C1 segment of cervical spinal cord (tissue), 14 donors: ENCODE measurements around the gene ANXA6.
A peak's percentile ranks its signal among the peaks of the same experiment; 100 is the strongest.

ENCODE experiments used
- DNase-seq, 14 donors: peaks; one replicate each; lab custom pipeline; 2025; lab: John Stamatoyannopoulos, UW

The ANXA6 gene

GRCh38 chr5:151065609-151066008 is 92.0 kb downstream of the ANXA6 start:
- DNase-seq = no peak

GRCh38 chr5:151064916-151065499 is 92.6 kb downstream of the ANXA6 start:
- no peak for DNase-seq

GRCh38 chr5:151063142-151063989 is 94.2 kb downstream of the ANXA6 start:
- DNase-seq = peak in 1 of 14 donors; percentile 75

- peak in 1 of 14 donors; percentile 28 for DNase-seq
Measured at GRCh38 chr5:151062405-151063141, 95.0 kb downstream of the ANXA6 start.

- no peak for DNase-seq
Measured at GRCh38 chr5:151060742-151061141, 96.8 kb downstream of the ANXA6 start.

- DNase-seq = no peak
Measured at GRCh38 chr5:151058891-151059489, 98.6 kb downstream of the ANXA6 start.

- DNase-seq = no peak
Measured at GRCh38 chr5:151058301-151058700, 99.3 kb downstream of the ANXA6 start.

GRCh38 chr5:151056379-151057325 is 100.9 kb downstream of the ANXA6 start:
- DNase-seq = no peak

GRCh38 chr5:151055336-151055735 is 102.2 kb downstream of the ANXA6 start:
- DNase-seq = no peak

GRCh38 chr5:151054709-151055108 is 102.9 kb downstream of the ANXA6 start:
- DNase-seq = no peak

GRCh38 chr5:151053796-151054462 is 103.7 kb downstream of the ANXA6 start:
- DNase-seq = peak in 1 of 14 donors; percentile 49

- DNase-seq = no peak
Measured at GRCh38 chr5:151052836-151053235, 104.7 kb downstream of the ANXA6 start.

GRCh38 chr5:151051931-151052608 is 105.5 kb downstream of the ANXA6 start:
- no peak for DNase-seq

- peak in 10 of 14 donors; percentile 12 to 61 (median 37) for DNase-seq
Measured at GRCh38 chr5:151051066-151051930, 106.3 kb downstream of the ANXA6 start.
